ENCODE results near the gene ARL15.

GRCh38 chr5:53873235-53873634 is 437.1 kb downstream of the ARL15 start:
- TF ChIP-seq GATA2 (IDR thresholded peaks at IDR 0.05; ENCODE audit: low read depth, low read length) (no peak), GATA3 (IDR thresholded peaks at IDR 0.05; ENCODE audit: low read depth, low read length) (no peak)

All from SH-SY5Y (cell line).